ENCODE results near the gene DNAJC5. TPM values are rescaled to one million over a fixed set of nuclear protein-coding genes. Genes with fewer than 3 reads are reported as not detected.

The DNAJC5 gene
- total and polyA plus RNA-seq, 9 of the 15 experiments (the other 6 are each of a cell fraction or from before 2014, with no cell fraction given) = 0.95 to 42.8 (median 23.4) TPM

DNA sequence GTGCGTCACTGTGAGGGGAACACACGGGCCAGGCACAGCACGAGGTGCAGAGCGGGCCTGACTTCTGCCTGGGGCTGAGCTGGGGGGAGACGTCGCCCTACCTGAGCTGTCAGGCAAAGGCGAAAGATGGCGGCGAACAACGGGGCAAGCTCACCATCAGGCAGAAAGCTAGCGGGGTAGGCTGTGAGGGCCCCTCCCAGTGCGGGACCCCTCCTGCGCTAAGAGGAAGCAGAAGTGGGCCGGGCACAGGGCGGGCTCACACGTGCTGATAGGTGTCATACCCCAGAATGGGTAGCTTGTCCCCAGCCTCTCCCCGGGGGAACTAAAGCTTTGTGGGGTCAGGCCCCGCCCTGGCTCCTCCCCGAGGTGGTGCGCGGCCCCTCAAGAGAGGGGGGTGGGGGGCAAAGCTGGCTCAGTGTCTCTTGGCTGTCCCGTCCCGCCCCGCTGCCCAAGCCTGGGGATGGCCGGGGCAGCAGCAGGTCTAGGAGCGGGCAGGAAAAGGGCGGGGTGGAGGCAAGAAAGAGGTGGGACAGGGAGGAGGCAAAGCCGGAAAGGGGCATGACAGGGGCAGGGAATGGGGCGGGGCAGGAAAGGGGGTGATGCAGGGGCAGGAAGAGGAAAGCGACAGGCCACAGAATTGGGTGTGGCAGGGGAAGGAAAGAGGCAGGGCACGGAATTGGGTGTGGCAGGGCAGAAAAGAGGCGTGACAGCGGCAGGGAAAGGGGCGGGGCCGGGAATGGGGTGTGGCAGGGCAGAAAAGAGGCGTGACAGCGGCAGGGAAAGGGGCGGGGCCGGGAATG lies 46.6 kb downstream of the DNAJC5 start (continued):
- TF ChIP-seq, protein P1, sequence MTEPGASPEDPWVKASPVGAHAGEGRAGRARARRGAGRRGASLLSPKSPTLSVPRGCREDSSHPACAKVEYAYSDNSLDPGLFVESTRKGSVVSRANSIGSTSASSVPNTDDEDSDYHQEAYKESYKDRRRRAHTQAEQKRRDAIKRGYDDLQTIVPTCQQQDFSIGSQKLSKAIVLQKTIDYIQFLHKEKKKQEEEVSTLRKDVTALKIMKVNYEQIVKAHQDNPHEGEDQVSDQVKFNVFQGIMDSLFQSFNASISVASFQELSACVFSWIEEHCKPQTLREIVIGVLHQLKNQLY (CRISPR knock-in tag; conservative IDR thresholded peaks at IDR 0.05) = no peak
- TF ChIP-seq, protein P2, sequence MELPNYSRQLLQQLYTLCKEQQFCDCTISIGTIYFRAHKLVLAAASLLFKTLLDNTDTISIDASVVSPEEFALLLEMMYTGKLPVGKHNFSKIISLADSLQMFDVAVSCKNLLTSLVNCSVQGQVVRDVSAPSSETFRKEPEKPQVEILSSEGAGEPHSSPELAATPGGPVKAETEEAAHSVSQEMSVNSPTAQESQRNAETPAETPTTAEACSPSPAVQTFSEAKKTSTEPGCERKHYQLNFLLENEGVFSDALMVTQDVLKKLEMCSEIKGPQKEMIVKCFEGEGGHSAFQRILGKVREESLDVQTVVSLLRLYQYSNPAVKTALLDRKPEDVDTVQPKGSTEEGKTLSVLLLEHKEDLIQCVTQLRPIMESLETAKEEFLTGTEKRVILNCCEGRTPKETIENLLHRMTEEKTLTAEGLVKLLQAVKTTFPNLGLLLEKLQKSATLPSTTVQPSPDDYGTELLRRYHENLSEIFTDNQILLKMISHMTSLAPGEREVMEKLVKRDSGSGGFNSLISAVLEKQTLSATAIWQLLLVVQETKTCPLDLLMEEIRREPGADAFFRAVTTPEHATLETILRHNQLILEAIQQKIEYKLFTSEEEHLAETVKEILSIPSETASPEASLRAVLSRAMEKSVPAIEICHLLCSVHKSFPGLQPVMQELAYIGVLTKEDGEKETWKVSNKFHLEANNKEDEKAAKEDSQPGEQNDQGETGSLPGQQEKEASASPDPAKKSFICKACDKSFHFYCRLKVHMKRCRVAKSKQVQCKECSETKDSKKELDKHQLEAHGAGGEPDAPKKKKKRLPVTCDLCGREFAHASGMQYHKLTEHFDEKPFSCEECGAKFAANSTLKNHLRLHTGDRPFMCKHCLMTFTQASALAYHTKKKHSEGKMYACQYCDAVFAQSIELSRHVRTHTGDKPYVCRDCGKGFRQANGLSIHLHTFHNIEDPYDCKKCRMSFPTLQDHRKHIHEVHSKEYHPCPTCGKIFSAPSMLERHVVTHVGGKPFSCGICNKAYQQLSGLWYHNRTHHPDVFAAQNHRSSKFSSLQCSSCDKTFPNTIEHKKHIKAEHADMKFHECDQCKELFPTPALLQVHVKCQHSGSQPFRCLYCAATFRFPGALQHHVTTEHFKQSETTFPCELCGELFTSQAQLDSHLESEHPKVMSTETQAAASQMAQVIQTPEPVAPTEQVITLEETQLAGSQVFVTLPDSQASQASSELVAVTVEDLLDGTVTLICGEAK (IDR thresholded peaks at IDR 0.05) = peak; percentile 79
- TF ChIP-seq, protein P2 (CRISPR knock-in tag; IDR thresholded peaks at IDR 0.05) = no peak
- TF ChIP-seq ZNF354B (CRISPR knock-in tag; IDR thresholded peaks at IDR 0.05) (no peak), FOXP4 (CRISPR knock-in tag; IDR thresholded peaks at IDR 0.05; ENCODE audit: borderline replicate concordance) (no peak), MBD2 (IDR thresholded peaks at IDR 0.05; ENCODE audit: borderline replicate concordance, low read depth) (peak; percentile 60; the same call in 1 of the 2 replicates), ARNT (IDR thresholded peaks at IDR 0.05) (no peak), ATF1 (CRISPR knock-in tag; IDR thresholded peaks at IDR 0.05) (no peak), ATF1 (tag; IDR thresholded peaks at IDR 0.05) (no peak), SIN3A (IDR thresholded peaks at IDR 0.05; ENCODE audit: borderline replicate concordance in 2 of 2, control insufficient read depth in 1 of 2, low read depth in 2 of 2, low read length in 2 of 2) (peak in 1 of 2 experiments; percentile 61; a peak in 1 of 4 replicates), GTF2B (IDR thresholded peaks at IDR 0.05; ENCODE audit: extremely low read depth, insufficient read length) (no peak), RBM34 (IDR thresholded peaks at IDR 0.05; ENCODE audit: borderline replicate concordance, insufficient read depth, low read length) (no peak), POLR2AphosphoS2 (IDR thresholded peaks at IDR 0.05; ENCODE audit: low read length) (peak; percentile 82; the same call in 1 of the 2 replicates), RBBP5 (IDR thresholded peaks at IDR 0.05; ENCODE audit: borderline replicate concordance, insufficient read depth, low read length, poor library complexity, severe bottlenecking) (no peak), SUPT5H (IDR thresholded peaks at IDR 0.05) (peak; percentile 74)
